GF-D8 (cell line): ENCODE measurements around the gene NUMB.

Experiments
- DNase-seq: peaks from one replicate; lab custom pipeline; 2025; lab: John Stamatoyannopoulos, UW

Gene NUMB

GRCh38 chr14:73458183-73458976, at the start of gene NUMB:
Gene NUMB (minus strand): TSS chr14:73458546. CDS start chr14:73355751, 102,795 bp downstream.
- peak; percentile 94 for DNase-seq

GRCh38 chr14:73503648-73504047, 45.3 kb upstream of the NUMB start:
- no peak for DNase-seq

GRCh38 chr14:73502017-73502619, 43.8 kb upstream of the NUMB start:
- DNase-seq: no peak

- no peak for DNase-seq
These were observed 42.0 kb upstream of the NUMB start for GRCh38 chr14:73500360-73500759.

- no peak for DNase-seq
These were observed 36.2 kb upstream of the NUMB start for GRCh38 chr14:73494593-73494992.

GRCh38 chr14:73492670-73493069, 34.3 kb upstream of the NUMB start:
- DNase-seq: no peak

GRCh38 chr14:73492043-73492552, 33.8 kb upstream of the NUMB start:
- no peak for DNase-seq

GRCh38 chr14:73491256-73492042, 33.1 kb upstream of the NUMB start:
- DNase-seq: no peak

- no peak for DNase-seq
These were observed 31.3 kb upstream of the NUMB start for GRCh38 chr14:73489481-73490175.

- no peak for DNase-seq
These were observed 20.3 kb upstream of the NUMB start for GRCh38 chr14:73478684-73479083.

- no peak for DNase-seq
These were observed 19.4 kb upstream of the NUMB start for GRCh38 chr14:73477618-73478266.

- no peak for DNase-seq
These were observed 18.1 kb upstream of the NUMB start for GRCh38 chr14:73476451-73476931.

- no peak for DNase-seq
These were observed 16.6 kb upstream of the NUMB start for GRCh38 chr14:73474952-73475351.

- peak; percentile 7 for DNase-seq
These were observed 14.1 kb upstream of the NUMB start for GRCh38 chr14:73472185-73473114.

GRCh38 chr14:73471582-73472184, 13.3 kb upstream of the NUMB start:
- no peak for DNase-seq

- DNase-seq: no peak
These were observed 10.6 kb upstream of the NUMB start for GRCh38 chr14:73468828-73469375.

GRCh38 chr14:73467800-73468199, 9.5 kb upstream of the NUMB start:
- no peak for DNase-seq

GRCh38 chr14:73467377-73467776, 9.0 kb upstream of the NUMB start:
- no peak for DNase-seq

GRCh38 chr14:73466861-73467260, 8.5 kb upstream of the NUMB start:
- no peak for DNase-seq
